ENCODE measurements around the gene DHX57. TPM values are rescaled to one million over a fixed set of nuclear protein-coding genes. Genes with fewer than 3 reads are reported as not detected.

Gene DHX57
- polyA plus RNA-seq, 1 donor: 59.9 TPM

- no peak for DNase-seq
These were observed 121.7 kb downstream of the DHX57 start for GRCh38 chr2:38754049-38754448.

GRCh38 chr2:38751596-38752410, 123.9 kb downstream of the DHX57 start:
- no peak for DNase-seq

- DNase-seq: peak; percentile 100
These were observed 124.7 kb downstream of the DHX57 start, which contains the start of gene SRSF7 for GRCh38 chr2:38750891-38751595. Gene SRSF7, minus strand, starts transcription at chr2:38751361. Its CDS starts 105 bp downstream, at chr2:38751256.

- peak; percentile 54 for DNase-seq
These were observed 125.5 kb downstream of the DHX57 start for GRCh38 chr2:38750011-38750890.

- no peak for DNase-seq
These were observed 126.6 kb downstream of the DHX57 start for GRCh38 chr2:38748943-38749804.

GRCh38 chr2:38748391-38748790, 127.3 kb downstream of the DHX57 start:
- no peak for DNase-seq

GRCh38 chr2:38747819-38748218, 127.9 kb downstream of the DHX57 start:
- DNase-seq: no peak

Other genes starting within 250 kb of the DHX57 start
- gene GALM, start 209.8 kb downstream of the DHX57 start, polyA plus RNA-seq (ENCODE audit: insufficient read length): 56.4 TPM
- 256 TPM for gene SRSF7, start 124.6 kb downstream of the DHX57 start, polyA plus RNA-seq (ENCODE audit: insufficient read length)
- gene GEMIN6, start 97.7 kb downstream of the DHX57 start, polyA plus RNA-seq (ENCODE audit: insufficient read length): 20.4 TPM
- gene MORN2, start within 50 bp of the DHX57 start, polyA plus RNA-seq (ENCODE audit: insufficient read length): 50.5 TPM
- 3.4 TPM for gene ARHGEF33, start 13.9 kb upstream of the DHX57 start, polyA plus RNA-seq (ENCODE audit: insufficient read length)
- 65.1 TPM for gene SOS1, start 245.1 kb upstream of the DHX57 start, polyA plus RNA-seq (ENCODE audit: insufficient read length)

Data from left kidney (tissue), 2 donors.